K562 (cell line): ENCODE measurements around the gene PEDS1. TPM values are rescaled to one million over a fixed set of nuclear protein-coding genes. Genes with fewer than 3 reads are reported as not detected.

Experiments
- BCL6 ChIP-seq: fragments of 250-450 bp; sonication (Bioruptor Pico); IDR thresholded peaks from 2 replicates; pipeline ENCODE4 v1.4.0; 2020
- CREB3 ChIP-seq: fragments of 450-650 bp; conservative IDR thresholded peaks from 2 replicates; pipeline ENCODE4 v1.6.1; 2016; ENCODE audit warnings: missing genetic modification characterization, low read depth, mild to moderate bottlenecking, missing compliant biosample characterization, moderate library complexity
- DIDO1 ChIP-seq: fragments of 450-650 bp; IDR thresholded peaks from 2 replicates; pipeline ENCODE4 v1.6.1; 2016; ENCODE audit warnings: low read depth, missing biosample characterization, missing genetic modification characterization
- FOXM1 ChIP-seq, 2 experiments: fragments of 450-650 bp in 1 of 2; sonication (generic) in 1 of 2; formaldehyde crosslinking in 1 of 2; IDR thresholded peaks; 2 replicates each; pipeline versions ENCODE4 v1.6.1 to v1.9.0; 2017 to 2022; ENCODE audit warnings: low read depth in 2 of 2, mild to moderate bottlenecking in 2 of 2, missing genetic modification reagents in 1 of 2, moderate library complexity in 1 of 2
- FOXP1 ChIP-seq: sonication (generic); formaldehyde crosslinking; IDR thresholded peaks from 2 replicates; pipeline ENCODE4 v1.8.0; 2022; ENCODE audit warnings: mild to moderate bottlenecking, missing genetic modification reagents
- ID3 ChIP-seq, 2 experiments: fragments of 250-450 bp in 1 of 2; fragments of 450-650 bp in 1 of 2; sonication (Bioruptor Pico) in 1 of 2; IDR thresholded peaks; 2 replicates each; pipeline versions ENCODE4 v1.6.1 to v1.8.0; 2016 to 2021; ENCODE audit warnings: mild to moderate bottlenecking in 2 of 2, moderate library complexity in 2 of 2, missing compliant biosample characterization in 1 of 2, missing genetic modification characterization in 1 of 2
- KAT7 ChIP-seq: sonication (generic); formaldehyde crosslinking; IDR thresholded peaks from 2 replicates; pipeline ENCODE4 v1.8.0; 2022; ENCODE audit warnings: missing genetic modification reagents, mild to moderate bottlenecking, borderline replicate concordance
- KHSRP ChIP-seq: fragments of 450-650 bp; IDR thresholded peaks from 2 replicates; pipeline ENCODE4 v1.6.1; 2017
- MCM3 ChIP-seq: fragments of 450-650 bp; IDR thresholded peaks from 2 replicates; pipeline ENCODE4 v1.6.1; 2016
- MTA2 ChIP-seq: fragments of 450-650 bp; IDR thresholded peaks from 2 replicates; pipeline ENCODE4 v1.6.1; 2016; ENCODE audit warnings: low read depth
- NONO ChIP-seq, 2 experiments: fragments of 200-400 bp in 1 of 2; fragments of 450-650 bp in 1 of 2; formaldehyde crosslinking in 1 of 2; IDR thresholded peaks; 2 replicates each; pipeline ENCODE4 v1.6.1; 2017; ENCODE audit warnings: low read depth in 2 of 2, mild to moderate bottlenecking in 2 of 2, moderate library complexity in 2 of 2, low read length in 1 of 2
- NR3C1 ChIP-seq: sonication (generic); formaldehyde crosslinking; IDR thresholded peaks from 2 replicates; pipeline ENCODE4 v1.8.1; 2022; ENCODE audit warnings: missing genetic modification reagents
- PCBP2 ChIP-seq: fragments of 200-400 bp; formaldehyde crosslinking; IDR thresholded peaks from 2 replicates; pipeline ENCODE4 v1.6.1; 2018; ENCODE audit warnings: low read length, low read depth, mild to moderate bottlenecking, moderate library complexity; ENCODE audit not compliant: poor library complexity, severe bottlenecking
- RERE ChIP-seq: sonication (generic); formaldehyde crosslinking; IDR thresholded peaks from 2 replicates; pipeline ENCODE4 v1.8.0; 2023; ENCODE audit warnings: missing genetic modification reagents, mild to moderate bottlenecking, borderline replicate concordance
- TSC22D4 ChIP-seq: fragments of 450-650 bp; IDR thresholded peaks from 2 replicates; pipeline ENCODE4 v1.6.1; 2016; ENCODE audit warnings: missing genetic modification characterization, missing biosample characterization, control low read depth
- UBTF ChIP-seq, 2 experiments: IDR thresholded peaks; 2 replicates each; pipeline ENCODE4 v1.6.1; 2012; ENCODE audit warnings: improper control_type of control experiment in 2 of 2, low read depth in 2 of 2, low read length in 2 of 2, borderline replicate concordance in 1 of 2
- ZKSCAN1 ChIP-seq: fragments of 150-350 bp; IDR thresholded peaks from 2 replicates; pipeline ENCODE4 v1.6.1; 2016; ENCODE audit warnings: low read depth, low read length
- ZNF311 ChIP-seq: fragments of 250-450 bp; sonication (Bioruptor Pico); IDR thresholded peaks from 2 replicates; pipeline ENCODE4 v1.4.0; 2020; ENCODE audit warnings: mild to moderate bottlenecking, moderate library complexity
- polyA plus RNA-seq, 8 experiments: library from polyadenylated mRNA; depleted of rRNA in 4 of 8; stranded (reverse) in 5 of 8; unstranded in 3 of 8; fragments of >200 nt; fragmentation: Nextera tagmentation in 2 of 8; fragmentation: Illumina TruSeq in 1 of 8; extraction: Ambion mirVana in 2 of 8; extraction: Trizol in 1 of 8; gene quantifications; 2 replicates each; pipeline versions ENCODE4 v1.2.1 to v1.2.3, GENCODE V29; 2011 to 2014; ENCODE audit warnings: inconsistent platforms in 1 of 8, missing spikeins in 1 of 8
- total RNA-seq, 7 experiments: library from RNA; depleted of rRNA in 6 of 7; stranded (reverse); fragments of >200 nt in 6 of 7; fragmentation: Illumina TruSeq in 2 of 7; extraction: Trizol in 2 of 7; gene quantifications; 2 replicates each; pipeline versions ENCODE4 v1.2.1 to v1.2.3, GENCODE V29; 2011 to 2021; ENCODE audit warnings: low replicate concordance in 1 of 7

PEDS1 gene
- total and polyA plus RNA-seq, 9 of the 15 experiments (the other 6 are each of a cell fraction or from before 2014, with no cell fraction given): 2.9 to 38.5 (median 24.2) TPM

- TF ChIP-seq UBTF (IDR thresholded peaks at IDR 0.05; ENCODE audit: borderline replicate concordance in 1 of 2, low read depth in 2 of 2, low read length in 2 of 2): 0 out of 4 replicates have a peak, but pooled peaks of 1 of the 2 experiments have one; percentile 13
- peak; percentile 21; the same call in 1 of the 2 replicates for TF ChIP-seq FOXP1 (CRISPR knock-in tag)
- TF ChIP-seq CREB3 (tag): peak; percentile 28; the same call in 1 of the 2 replicates
- TF ChIP-seq PCBP2: no peak
- no peak for TF ChIP-seq ID3 (CRISPR knock-in tag; IDR thresholded peaks at IDR 0.05)
- 0 out of 2 replicates have a peak, but pooled peaks have one; percentile 59 for TF ChIP-seq ID3 (tag; IDR thresholded peaks at IDR 0.05)
- TF ChIP-seq FOXM1 (IDR thresholded peaks at IDR 0.05; ENCODE audit: low read depth): no peak
- TF ChIP-seq FOXM1 (CRISPR knock-in tag; IDR thresholded peaks at IDR 0.05; ENCODE audit: low read depth): no peak
- no peak for TF ChIP-seq TSC22D4 (tag)
- TF ChIP-seq MCM3: no peak
- TF ChIP-seq MTA2: no peak
- no peak for TF ChIP-seq BCL6 (CRISPR knock-in tag)
- TF ChIP-seq RERE (CRISPR knock-in tag): no peak
- TF ChIP-seq NR3C1 (CRISPR knock-in tag): no peak
- no peak for TF ChIP-seq KHSRP
- no peak for TF ChIP-seq NONO (IDR thresholded peaks at IDR 0.05; ENCODE audit: low read depth in 2 of 2, low read length in 1 of 2)
- TF ChIP-seq DIDO1 (tag): no peak
- TF ChIP-seq ZNF311 (CRISPR knock-in tag): no peak
- no peak for TF ChIP-seq ZKSCAN1
- peak; percentile 72 for TF ChIP-seq KAT7 (CRISPR knock-in tag)
Measured at GRCh38 chr20:50193836-50194421, 40.4 kb upstream of the PEDS1 start (continued).
